HG03354 (cell line): Measurements from ENCODE around the gene TRIM9.
A peak's percentile ranks its signal among the peaks of the same experiment; 100 is the strongest.

Experiments
- ATAC-seq: cut with Tn5 transposase; IDR thresholded peaks from one replicate; pipeline ENCODE4 v1.9.1; 2021; ENCODE audit warnings: mild to moderate bottlenecking; ENCODE audit not compliant: unreplicated experiment, poor library complexity, severe bottlenecking

The TRIM9 gene

GRCh38 chr14:51094282-51094821 lies 553 bp downstream of the TRIM9 start:
- peak; percentile 0 for ATAC-seq

- peak; percentile 20 for ATAC-seq
These were observed 1.3 kb downstream of the TRIM9 start for GRCh38 chr14:51093371-51094281.

GRCh38 chr14:51092965-51093364 lies 1.9 kb downstream of the TRIM9 start:
- no peak for ATAC-seq

- ATAC-seq, result no peak
These were observed 5.6 kb downstream of the TRIM9 start for GRCh38 chr14:51089278-51089677.

GRCh38 chr14:51087031-51087441 lies 7.9 kb downstream of the TRIM9 start:
- ATAC-seq, result peak; percentile 62

- no peak for ATAC-seq
These were observed 8.9 kb downstream of the TRIM9 start for GRCh38 chr14:51086044-51086443.

GRCh38 chr14:51084962-51085361 lies 9.9 kb downstream of the TRIM9 start:
- ATAC-seq, result no peak

GRCh38 chr14:51084507-51084906 lies 10.4 kb downstream of the TRIM9 start:
- no peak for ATAC-seq

GRCh38 chr14:51082349-51082748 lies 12.6 kb downstream of the TRIM9 start:
- ATAC-seq, result no peak

GRCh38 chr14:51081712-51082111 lies 13.2 kb downstream of the TRIM9 start:
- ATAC-seq, result no peak

- ATAC-seq, result no peak
These were observed 13.7 kb downstream of the TRIM9 start for GRCh38 chr14:51081209-51081608.

- ATAC-seq, result no peak
These were observed 14.3 kb downstream of the TRIM9 start for GRCh38 chr14:51080645-51081044.

GRCh38 chr14:51079489-51079888 lies 15.4 kb downstream of the TRIM9 start:
- no peak for ATAC-seq

GRCh38 chr14:51079085-51079484 lies 15.8 kb downstream of the TRIM9 start:
- no peak for ATAC-seq

GRCh38 chr14:51074701-51075385 lies 20.1 kb downstream of the TRIM9 start:
- no peak for ATAC-seq

- no peak for ATAC-seq
These were observed 21.2 kb downstream of the TRIM9 start for GRCh38 chr14:51073731-51074130.

- no peak for ATAC-seq
These were observed 21.9 kb downstream of the TRIM9 start for GRCh38 chr14:51072976-51073375.

- no peak for ATAC-seq
These were observed 23.0 kb downstream of the TRIM9 start for GRCh38 chr14:51071857-51072256.

- ATAC-seq, result no peak
These were observed 24.2 kb downstream of the TRIM9 start for GRCh38 chr14:51070726-51071125.

GRCh38 chr14:51069055-51069454 lies 25.9 kb downstream of the TRIM9 start:
- no peak for ATAC-seq

GRCh38 chr14:51068268-51068667 lies 26.6 kb downstream of the TRIM9 start:
- no peak for ATAC-seq
